Fibroblast of gingiva (primary cell): ENCODE results near the gene ADORA1.

Experiments used
- DNase-seq: peaks from one replicate; pipeline ENCODE4 v3.0.0-alpha.2; 2011; ENCODE audit warnings: low read depth

ADORA1 gene

GRCh38 chr1:203173011-203173555, 45.6 kb downstream of the ADORA1 start:
- DNase-seq: no peak

- DNase-seq: no peak
Observed at GRCh38 chr1:203173566-203173965, 46.0 kb downstream of the ADORA1 start.

- no peak for DNase-seq
Observed at GRCh38 chr1:203174324-203174985, 46.9 kb downstream of the ADORA1 start.

GRCh38 chr1:203175237-203175826, 47.8 kb downstream of the ADORA1 start, which contains the start of gene MYBPH:
MYBPH (minus strand) TSS chr1:203175826; CDS start chr1:203175755, 71 bp downstream.
- DNase-seq: no peak

GRCh38 chr1:203175827-203176241, 48.3 kb downstream of the ADORA1 start:
- no peak for DNase-seq

- DNase-seq: no peak
Observed at GRCh38 chr1:203176273-203177035, 48.9 kb downstream of the ADORA1 start.

GRCh38 chr1:203177036-203177405, 49.5 kb downstream of the ADORA1 start:
- DNase-seq: no peak

GRCh38 chr1:203177470-203178039, 50.0 kb downstream of the ADORA1 start:
- no peak for DNase-seq

- DNase-seq: no peak
Observed at GRCh38 chr1:203178083-203178482, 50.6 kb downstream of the ADORA1 start.

GRCh38 chr1:203178821-203179666, 51.5 kb downstream of the ADORA1 start:
- no peak for DNase-seq

- DNase-seq: no peak
Observed at GRCh38 chr1:203179667-203180005, 52.1 kb downstream of the ADORA1 start.

GRCh38 chr1:203180611-203181330, 53.2 kb downstream of the ADORA1 start:
- no peak for DNase-seq

- DNase-seq: no peak
Observed at GRCh38 chr1:203181586-203182386, 54.3 kb downstream of the ADORA1 start.

GRCh38 chr1:203182387-203182953, 54.9 kb downstream of the ADORA1 start:
- DNase-seq: no peak

- no peak for DNase-seq
Observed at GRCh38 chr1:203183828-203184227, 56.3 kb downstream of the ADORA1 start.

GRCh38 chr1:203184467-203184866, 56.9 kb downstream of the ADORA1 start:
- no peak for DNase-seq

- no peak for DNase-seq
Observed at GRCh38 chr1:203185061-203185461, 57.5 kb downstream of the ADORA1 start.

GRCh38 chr1:203185585-203185984, 58.1 kb downstream of the ADORA1 start:
- no peak for DNase-seq

- DNase-seq: no peak
Observed at GRCh38 chr1:203186091-203186445, 58.5 kb downstream of the ADORA1 start.
